Raji (cell line): ENCODE results near the gene CAMK2B.

Source experiments
- POLR2A ChIP-seq: IDR thresholded peaks from 2 replicates; pipeline ENCODE4 v1.6.1; 2011; ENCODE audit warnings: low read depth, low read length, control low read depth; ENCODE audit not compliant: insufficient read depth

The CAMK2B gene

DNA sequence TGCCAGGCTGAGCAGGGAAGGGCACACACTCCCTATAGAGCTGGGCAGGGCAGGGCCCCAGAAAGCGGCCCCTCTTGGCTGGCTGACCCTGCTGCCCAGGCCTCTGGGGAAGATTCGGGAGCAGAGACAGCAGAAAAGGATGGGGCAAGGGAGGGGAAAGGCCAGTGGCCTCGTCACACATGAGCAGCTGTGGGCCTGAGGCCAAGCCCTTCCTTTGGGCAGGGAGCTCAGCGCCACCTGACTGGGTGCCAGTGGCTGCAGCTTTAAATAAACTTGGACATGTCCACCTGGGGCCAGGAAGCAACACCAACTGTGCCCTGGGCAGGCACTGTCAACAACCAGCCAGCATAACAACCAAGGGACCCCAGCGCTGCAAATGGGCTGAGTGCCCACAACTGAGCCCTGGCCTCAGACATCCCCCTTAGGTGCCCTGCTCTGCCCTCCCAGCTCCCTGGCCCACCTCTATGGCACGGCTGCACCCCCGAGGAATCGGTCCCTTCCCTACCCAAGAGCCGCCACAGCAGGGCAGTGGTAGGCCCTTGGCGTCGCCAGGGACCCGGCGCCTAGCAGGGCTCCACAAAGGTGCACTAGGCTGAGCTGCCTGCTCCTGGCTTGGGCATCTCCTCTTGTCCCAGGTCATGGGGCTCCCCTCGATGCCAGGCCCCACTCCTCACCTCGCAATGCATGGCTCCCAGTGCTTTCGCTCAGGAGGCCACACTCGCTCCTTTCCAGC, 2.6 kb downstream of the CAMK2B start:
- TF ChIP-seq POLR2A, result no peak

GRCh38 chr7:44321796-44322195, 3.6 kb downstream of the CAMK2B start:
- no peak for TF ChIP-seq POLR2A

DNA sequence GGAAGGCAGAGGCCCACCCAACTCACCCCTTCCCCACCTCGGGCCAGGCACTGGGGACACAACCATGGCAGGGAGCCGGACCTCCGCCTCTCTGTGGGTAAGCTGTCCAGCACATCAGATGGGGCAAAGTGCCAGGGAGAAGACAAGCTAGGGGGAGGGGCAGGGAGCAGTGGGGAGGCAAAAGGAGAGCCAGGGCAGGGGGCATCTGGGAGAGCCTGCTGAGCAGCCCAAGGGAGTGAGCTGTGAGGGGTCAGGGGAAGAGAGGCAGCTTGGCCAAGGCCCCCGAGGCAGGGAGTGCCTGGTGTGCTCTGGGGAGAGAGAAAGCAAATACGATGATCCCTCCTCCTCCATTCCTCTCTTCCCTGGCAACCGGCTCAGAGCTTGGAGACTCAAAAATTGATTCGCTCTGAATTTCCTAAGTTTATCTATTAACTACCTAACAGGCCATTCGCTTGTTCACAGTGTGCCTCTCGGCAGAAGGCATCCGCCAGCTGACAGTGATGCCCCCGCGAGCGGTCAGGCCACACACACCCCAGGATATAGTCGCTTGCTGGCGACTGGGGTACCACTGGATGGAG, 4.5 kb downstream of the CAMK2B start:
- TF ChIP-seq POLR2A, result no peak

DNA sequence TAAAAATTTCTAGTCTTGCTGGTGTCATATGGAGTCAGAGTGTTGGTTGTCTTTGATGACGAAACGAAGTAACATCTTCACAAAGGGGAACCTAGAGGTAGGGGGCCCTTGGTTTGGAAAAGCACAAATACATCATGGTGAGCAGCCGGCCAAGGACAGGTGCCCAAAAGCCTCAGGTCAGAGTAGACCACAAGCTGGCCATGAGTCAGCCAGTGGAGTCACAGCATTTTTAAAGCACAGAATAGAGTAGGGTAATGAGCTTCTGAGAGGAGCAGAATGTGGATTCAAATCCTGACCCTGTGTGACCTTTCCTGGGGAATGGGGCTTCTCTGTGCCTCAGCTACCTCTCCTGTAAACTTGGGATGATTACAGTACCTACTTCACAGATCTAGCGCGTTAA, 5.3 kb downstream of the CAMK2B start:
- TF ChIP-seq POLR2A, result no peak

DNA sequence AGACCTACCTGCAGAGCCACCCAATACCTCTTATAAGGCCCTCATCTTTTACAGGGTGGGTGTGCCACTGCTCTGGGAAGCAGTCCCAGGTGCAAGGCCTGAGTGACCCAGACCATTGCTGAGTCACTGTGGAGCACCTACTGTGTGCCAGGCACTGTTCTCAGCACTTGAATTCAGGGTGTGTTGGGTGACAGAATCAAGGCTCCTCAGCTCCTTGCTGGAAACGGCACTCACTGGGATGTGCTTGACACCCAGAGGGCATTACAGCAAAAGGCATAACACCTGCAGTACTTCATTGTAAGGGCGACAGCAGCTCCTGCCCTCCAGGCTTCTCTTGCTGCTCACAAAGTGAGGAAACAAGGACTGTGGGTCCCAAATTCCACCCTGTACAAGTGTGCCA, 7.1 kb downstream of the CAMK2B start:
- TF ChIP-seq POLR2A, result no peak

DNA sequence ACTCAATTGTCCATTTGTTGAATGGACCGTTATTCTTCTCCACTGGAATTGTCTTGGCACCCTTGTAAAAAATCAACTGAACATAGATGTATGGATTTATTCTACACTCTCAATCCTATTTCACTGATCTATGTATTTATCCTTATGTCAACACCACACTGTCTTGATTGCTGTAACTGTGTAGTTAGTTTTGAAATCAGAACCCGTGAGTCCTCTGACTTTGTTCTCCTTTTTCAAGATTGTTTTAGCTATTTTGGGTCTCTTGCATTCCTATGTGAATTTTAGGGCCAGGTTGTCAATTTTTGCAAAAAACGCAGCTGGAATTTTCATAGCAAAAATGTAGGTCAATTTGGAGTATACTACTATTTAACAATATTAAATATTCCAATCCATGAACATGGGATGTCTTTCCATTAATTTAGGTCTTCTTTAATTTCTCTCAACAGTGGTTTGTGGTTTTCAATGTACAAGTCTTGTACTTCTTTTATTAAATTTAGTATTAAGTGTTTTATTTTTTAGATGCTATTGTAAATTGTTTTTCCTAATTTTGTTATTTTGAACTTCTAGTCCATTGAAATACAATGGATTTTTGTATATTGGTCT, 10.0 kb downstream of the CAMK2B start:
- TF ChIP-seq POLR2A, result no peak

DNA sequence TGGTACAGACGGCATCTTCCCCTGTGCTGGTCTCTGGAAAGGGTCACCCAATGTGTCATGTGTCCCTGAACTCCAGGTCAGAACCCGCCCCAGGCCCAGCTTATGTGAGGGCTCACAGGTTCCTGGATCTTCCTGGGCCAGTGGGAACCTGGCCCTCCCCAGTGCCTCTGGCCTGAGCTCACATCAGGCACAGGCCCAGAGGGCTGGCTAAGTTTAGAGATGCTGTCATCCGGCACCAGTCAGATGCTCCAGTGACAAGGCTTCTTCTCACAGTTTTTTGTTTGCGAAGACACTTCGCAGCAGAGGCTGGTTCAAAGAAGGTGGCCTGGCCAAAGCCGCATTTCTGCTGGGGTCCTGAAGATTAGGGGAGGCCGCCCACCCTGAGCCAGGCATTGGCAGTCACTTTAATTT, 11.8 kb downstream of the CAMK2B start:
- no peak for TF ChIP-seq POLR2A

- no peak for TF ChIP-seq POLR2A
These were observed 12.4 kb downstream of the CAMK2B start for GRCh38 chr7:44313016-44313415.

- no peak for TF ChIP-seq POLR2A
These were observed 13.6 kb downstream of the CAMK2B start for GRCh38 chr7:44311561-44312495.

GRCh38 chr7:44310221-44310848, 15.1 kb downstream of the CAMK2B start:
- TF ChIP-seq POLR2A, result no peak

DNA sequence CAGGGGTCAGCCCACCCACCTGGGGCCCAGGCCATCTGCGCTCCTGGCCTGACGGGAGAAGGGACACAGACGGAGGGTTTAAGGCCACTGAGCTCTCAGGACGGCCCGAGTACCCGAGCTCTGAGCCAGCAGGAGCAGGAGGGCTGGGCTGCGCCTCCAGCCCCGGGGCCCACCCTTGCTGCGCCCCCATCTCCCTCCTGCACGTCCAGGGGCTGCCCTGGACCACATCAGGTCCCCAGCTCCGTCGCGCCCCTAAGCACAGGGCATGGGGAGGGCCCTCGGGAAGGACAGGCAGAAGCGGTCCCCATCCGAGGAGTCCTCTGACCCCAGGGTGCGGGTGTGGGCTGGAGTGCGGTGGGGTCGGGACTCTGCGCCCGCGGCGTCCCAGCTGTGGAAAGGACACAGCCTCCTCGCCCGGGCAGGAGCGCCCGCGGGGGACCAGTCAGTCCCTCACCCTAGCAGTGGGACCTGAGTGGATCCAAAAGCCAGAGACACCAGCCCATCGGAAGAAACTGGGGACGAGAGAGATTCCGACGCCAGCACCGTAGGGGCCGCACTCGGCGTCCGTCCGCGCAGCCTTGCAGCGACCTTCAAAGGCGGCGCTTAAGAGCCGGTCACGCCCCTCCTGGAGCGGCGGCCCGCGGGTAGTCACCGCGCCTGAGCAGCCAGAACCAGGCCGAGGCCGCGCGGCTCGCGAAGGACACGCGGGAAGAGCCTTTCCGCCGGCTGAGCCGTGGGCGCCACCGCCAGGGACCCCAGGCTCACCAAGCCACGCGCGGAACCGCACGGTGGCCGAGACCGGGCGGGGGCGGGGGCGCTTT, 15.9 kb downstream of the CAMK2B start:
- TF ChIP-seq POLR2A, result no peak

DNA sequence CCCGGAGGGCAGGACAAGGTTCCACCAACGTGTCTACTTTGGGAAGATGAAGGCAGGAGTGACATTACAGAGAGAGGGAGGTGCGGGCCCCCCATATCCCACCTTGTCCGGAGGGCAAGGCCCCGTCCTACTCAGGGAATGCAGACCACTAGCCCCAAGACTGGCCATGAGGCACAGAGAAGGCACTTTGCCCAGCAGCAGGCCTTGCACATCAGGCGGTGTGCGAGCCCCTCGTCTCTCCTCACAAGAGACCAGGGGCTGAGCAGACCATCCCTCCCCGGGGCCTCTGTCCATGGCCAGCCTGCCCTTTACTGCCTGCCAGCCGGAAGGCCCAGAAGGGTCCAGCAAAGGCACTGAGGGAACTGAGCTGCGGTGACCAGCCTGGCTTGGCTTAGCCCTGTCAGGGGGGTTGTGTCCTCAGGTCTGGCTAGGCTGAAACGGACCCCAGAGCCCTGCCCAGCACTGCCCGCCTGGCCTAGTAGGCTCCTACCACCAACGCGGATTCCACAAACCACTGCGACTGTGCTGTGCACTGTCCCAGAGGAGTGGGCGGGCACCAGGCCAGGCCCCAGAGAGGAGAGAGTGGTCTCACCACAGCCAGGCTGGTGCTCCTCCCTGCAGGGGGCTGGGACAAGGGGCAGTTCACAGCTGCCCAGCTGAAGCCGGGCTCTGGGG, 16.7 kb downstream of the CAMK2B start:
- TF ChIP-seq POLR2A, result no peak

- no peak for TF ChIP-seq POLR2A
These were observed 17.3 kb downstream of the CAMK2B start for GRCh38 chr7:44307905-44308595.
